ENCODE results near the gene BTBD9.

GRCh38 chr6:38146021-38146733, 493.6 kb downstream of the BTBD9 start:
- TF ChIP-seq CTCF (optimal IDR thresholded peaks at IDR 0.05 in 1 of 3, IDR thresholded peaks at IDR 0.05 in 1 of 3, conservative IDR thresholded peaks at IDR 0.05 in 1 of 3; ENCODE audit: extremely low read depth in 1 of 3, insufficient read depth in 2 of 3, low read length in 3 of 3): no peak
- no peak for TF ChIP-seq EZH2 (IDR thresholded peaks at IDR 0.05; ENCODE audit: low read length)
